Measurements from ENCODE around the gene MCF2L. TPM values are rescaled to one million over a fixed set of nuclear protein-coding genes. Genes with fewer than 3 reads are reported as not detected.
A peak's percentile ranks its signal among the peaks of the same experiment; 100 is the strongest.

MCF2L gene
- total RNA-seq, 1 donor from 2014 or later: 69.7 TPM

DNA sequence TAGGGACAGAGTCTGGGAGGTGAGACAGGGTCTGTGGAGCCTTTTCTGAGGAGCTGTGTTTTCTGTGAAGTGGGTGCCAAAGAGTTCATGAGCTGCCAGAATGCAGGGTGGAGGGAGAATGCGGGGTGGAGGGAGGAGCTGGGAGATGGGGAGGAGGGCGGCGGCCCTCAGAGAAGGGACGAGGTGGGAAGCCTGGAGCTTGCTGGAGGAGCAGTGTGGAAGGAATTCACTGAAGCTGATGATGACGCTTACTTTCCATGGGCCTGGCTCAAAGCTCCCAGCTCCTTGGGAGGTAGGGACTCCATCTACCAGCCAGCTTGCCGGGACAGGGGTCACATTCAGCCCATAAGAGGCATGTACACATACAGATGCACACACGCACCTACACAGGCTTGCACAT lies 62.5 kb downstream of the MCF2L start:
- Histone ChIP-seq H3K4me3 (no peak overlapping the region), H3K9me3 (no peaks in the 10 kb centered on the region), H3K36me3 (no peaks in the 10 kb centered on the region), H3K27me3 (no peaks in the 10 kb centered on the region), H3K27ac (no peak overlapping the region), H3K4me1 (peaks cover 4% of the 10 kb centered on the region)
- DNase-seq (no peak), ATAC-seq (no peak)
- intact Hi-C loops (cut with DNase I): no loop called here
- TF ChIP-seq, protein P1, sequence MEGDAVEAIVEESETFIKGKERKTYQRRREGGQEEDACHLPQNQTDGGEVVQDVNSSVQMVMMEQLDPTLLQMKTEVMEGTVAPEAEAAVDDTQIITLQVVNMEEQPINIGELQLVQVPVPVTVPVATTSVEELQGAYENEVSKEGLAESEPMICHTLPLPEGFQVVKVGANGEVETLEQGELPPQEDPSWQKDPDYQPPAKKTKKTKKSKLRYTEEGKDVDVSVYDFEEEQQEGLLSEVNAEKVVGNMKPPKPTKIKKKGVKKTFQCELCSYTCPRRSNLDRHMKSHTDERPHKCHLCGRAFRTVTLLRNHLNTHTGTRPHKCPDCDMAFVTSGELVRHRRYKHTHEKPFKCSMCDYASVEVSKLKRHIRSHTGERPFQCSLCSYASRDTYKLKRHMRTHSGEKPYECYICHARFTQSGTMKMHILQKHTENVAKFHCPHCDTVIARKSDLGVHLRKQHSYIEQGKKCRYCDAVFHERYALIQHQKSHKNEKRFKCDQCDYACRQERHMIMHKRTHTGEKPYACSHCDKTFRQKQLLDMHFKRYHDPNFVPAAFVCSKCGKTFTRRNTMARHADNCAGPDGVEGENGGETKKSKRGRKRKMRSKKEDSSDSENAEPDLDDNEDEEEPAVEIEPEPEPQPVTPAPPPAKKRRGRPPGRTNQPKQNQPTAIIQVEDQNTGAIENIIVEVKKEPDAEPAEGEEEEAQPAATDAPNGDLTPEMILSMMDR (IDR thresholded peaks at IDR 0.05): no peak

GRCh38 chr13:113032291-113032690 lies 63.3 kb downstream of the MCF2L start:
- no peak for DNase-seq
- TF ChIP-seq, protein P1 (IDR thresholded peaks at IDR 0.05): no peak
- intact Hi-C loops (cut with DNase I): no loop called here
- H3K36me3 ChIP-seq: no peaks in the 10 kb centered on the region
- H3K4me1 ChIP-seq: peaks cover 4% of the 10 kb centered on the region
- no peaks in the 10 kb centered on the region for H3K9me3 ChIP-seq
- no peak overlapping the region for H3K27ac ChIP-seq
- ATAC-seq: no peak
- H3K4me3 ChIP-seq: no peak overlapping the region
- no peaks in the 10 kb centered on the region for H3K27me3 ChIP-seq

DNA sequence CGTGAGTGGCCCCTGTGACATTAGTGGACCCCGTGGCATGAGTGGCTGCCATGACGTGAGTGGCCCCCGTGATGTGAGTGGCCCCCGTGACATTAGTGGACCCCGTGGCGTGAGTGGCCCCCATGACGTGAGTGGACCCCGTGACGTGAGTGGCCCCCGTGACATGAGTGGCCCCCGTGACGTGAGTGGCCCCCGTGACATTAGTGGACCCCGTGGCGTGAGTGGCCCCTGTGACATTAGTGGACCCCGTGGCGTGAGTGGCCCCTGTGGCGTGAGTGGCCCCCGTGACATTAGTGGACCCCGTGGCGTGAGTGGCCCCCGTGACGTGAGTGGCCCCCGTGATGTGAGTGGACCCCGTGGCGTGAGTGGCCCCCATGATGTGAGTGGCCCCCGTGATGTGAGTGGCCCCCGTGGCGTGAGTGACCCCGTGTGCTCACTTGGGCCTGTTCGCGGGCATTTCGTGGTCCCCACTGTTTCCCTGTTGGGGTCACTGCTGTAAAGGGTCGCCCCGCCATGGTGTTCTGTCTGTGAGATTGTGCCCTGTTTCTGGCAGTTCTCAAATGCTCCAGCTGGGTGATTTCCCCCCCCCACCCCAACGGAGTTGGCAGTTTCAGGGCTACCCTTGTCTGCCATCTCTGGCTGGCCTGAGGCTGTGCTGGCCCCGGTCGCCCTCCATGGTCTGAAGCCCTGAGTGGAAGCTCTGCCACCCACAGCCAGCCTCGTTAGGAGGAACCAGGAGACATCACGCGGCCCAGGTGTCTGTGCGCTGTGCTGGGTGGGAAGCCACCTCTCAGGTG lies 64.2 kb downstream of the MCF2L start:
- H3K27me3 ChIP-seq: no peaks in the 10 kb centered on the region
- peaks cover 4% of the 10 kb centered on the region for H3K4me1 ChIP-seq
- no peaks in the 10 kb centered on the region for H3K9me3 ChIP-seq
- H3K4me3 ChIP-seq: no peak overlapping the region
- H3K36me3 ChIP-seq: no peaks in the 10 kb centered on the region
- intact Hi-C loops (cut with DNase I): no loop called here
- TF ChIP-seq, protein P1 (IDR thresholded peaks at IDR 0.05): no peak
- ATAC-seq (no peak), DNase-seq (no peak)
- no peak overlapping the region for H3K27ac ChIP-seq

DNA sequence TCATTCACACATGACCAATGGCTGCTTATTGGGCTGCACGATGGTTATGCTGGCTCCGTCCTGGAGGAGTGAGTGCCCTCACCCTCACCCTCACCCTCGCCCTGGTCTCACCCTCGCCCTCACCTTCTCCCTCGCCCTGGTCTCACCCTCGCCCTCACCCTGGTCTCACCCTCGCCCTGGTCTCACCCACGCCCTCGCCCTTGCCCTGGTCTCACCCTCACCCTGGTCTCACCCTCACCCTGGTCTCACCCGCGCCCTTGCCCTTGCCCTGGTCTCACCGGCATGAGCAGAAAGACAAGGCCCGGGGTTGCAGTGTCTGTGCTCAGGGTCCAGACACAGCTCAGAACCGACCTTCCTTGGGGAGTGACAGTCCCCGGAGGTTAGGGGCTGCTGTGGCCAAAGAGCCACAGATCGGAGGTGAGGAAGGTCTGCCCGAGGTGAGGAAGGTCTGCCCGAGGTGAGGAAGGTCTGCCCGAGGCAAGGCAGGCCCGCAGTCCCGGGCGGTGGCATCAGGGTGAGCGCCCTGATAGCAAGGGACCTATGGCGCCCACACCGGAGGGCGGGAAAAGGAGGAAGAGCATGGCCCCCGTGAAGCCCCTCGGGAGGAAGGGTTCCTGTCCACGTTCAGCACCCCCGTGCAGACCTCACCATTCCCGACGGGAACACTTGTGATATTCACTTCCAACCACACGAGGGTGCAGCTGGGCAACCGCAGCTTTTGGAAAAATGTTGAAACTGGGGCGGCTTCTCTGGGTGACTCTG lies 65.6 kb downstream of the MCF2L start:
- no peaks in the 10 kb centered on the region for H3K27me3 ChIP-seq
- no peaks in the 10 kb centered on the region for H3K36me3 ChIP-seq
- ATAC-seq (peak; percentile 80), DNase-seq (no peak)
- H3K4me3 ChIP-seq: no peak overlapping the region
- peaks cover 4% of the 10 kb centered on the region for H3K4me1 ChIP-seq
- H3K9me3 ChIP-seq: no peaks in the 10 kb centered on the region
- TF ChIP-seq, protein P1 (IDR thresholded peaks at IDR 0.05): peak; percentile 61
- intact Hi-C loops (cut with DNase I): no loop called here
- H3K27ac ChIP-seq: no peak overlapping the region

GRCh38 chr13:113035213-113035800 lies 66.3 kb downstream of the MCF2L start:
- TF ChIP-seq, protein P1 (IDR thresholded peaks at IDR 0.05): no peak
- H3K36me3 ChIP-seq: no peaks in the 10 kb centered on the region
- no peak overlapping the region for H3K27ac ChIP-seq
- intact Hi-C loops (cut with DNase I): no loop called here
- peaks cover 4% of the 10 kb centered on the region for H3K4me1 ChIP-seq
- H3K4me3 ChIP-seq: no peak overlapping the region
- DNase-seq: no peak
- ATAC-seq: no peak
- H3K9me3 ChIP-seq: no peaks in the 10 kb centered on the region
- H3K27me3 ChIP-seq: no peaks in the 10 kb centered on the region
